ENCODE results near the gene ACTL9. TPM values are rescaled to one million over a fixed set of nuclear protein-coding genes. Genes with fewer than 3 reads are reported as not detected.
A peak's percentile ranks its signal among the peaks of the same experiment; 100 is the strongest.

ACTL9 gene
- total RNA-seq, 4 donors from 2014 or later, result not detected

DNA sequence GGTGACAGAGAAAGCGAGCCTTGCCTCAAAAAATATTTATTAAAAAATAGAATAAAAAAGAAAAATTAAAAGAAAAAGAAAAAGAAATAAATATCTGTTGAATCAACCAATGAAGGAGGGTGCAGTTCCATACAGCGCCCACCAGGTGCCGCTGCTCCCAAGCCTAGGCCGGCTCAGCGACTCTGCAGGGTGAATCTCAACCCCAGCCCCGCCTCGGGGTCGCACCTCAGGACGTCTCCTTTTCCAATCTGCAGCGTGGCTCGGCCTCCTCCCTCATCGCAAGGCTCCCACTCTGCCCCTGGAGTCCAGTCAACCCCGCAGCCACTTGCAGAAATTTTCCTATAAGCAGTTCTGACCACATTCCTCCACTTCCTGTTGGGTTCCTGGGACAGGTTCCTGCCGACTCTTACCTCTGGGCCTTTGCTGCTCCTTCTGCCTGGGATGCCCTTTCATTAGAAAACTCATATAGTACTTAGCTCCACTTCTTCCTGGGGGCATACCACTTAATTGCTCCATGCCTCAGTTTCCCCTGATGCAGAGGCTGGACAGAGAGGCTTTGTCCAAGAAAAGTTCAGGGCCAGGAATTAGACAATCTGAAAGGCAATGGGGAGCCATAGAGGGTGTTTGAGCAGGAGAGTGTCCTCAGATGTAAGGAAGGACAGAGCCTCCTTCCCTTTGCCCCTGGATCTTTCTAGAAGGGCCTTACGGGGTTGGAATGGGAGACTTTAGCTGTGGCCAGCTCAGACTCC, 43.8 kb downstream of the ACTL9 start:
- WGBS, result 6% methylated on average over 15 of the region's 15 CpGs
- H3K27ac ChIP-seq (replicated peaks in 1 of 4), result no peak overlapping the region

GRCh38 chr19:8648240-8648639, 50.4 kb downstream of the ACTL9 start:
- no peak for DNase-seq (ENCODE audit: extremely low spot score)
- H3K9me3 ChIP-seq, result no peaks in the 10 kb centered on the region
- H3K4me1 ChIP-seq, result no peaks in the 10 kb centered on the region
- TF ChIP-seq EP300 (IDR thresholded peaks at IDR 0.05) (no peak), POLR2AphosphoS5 (IDR thresholded peaks at IDR 0.05) (no peak), POLR2A (IDR thresholded peaks at IDR 0.05; ENCODE audit: low read depth) (no peak)
- TF ChIP-seq, protein P1, sequence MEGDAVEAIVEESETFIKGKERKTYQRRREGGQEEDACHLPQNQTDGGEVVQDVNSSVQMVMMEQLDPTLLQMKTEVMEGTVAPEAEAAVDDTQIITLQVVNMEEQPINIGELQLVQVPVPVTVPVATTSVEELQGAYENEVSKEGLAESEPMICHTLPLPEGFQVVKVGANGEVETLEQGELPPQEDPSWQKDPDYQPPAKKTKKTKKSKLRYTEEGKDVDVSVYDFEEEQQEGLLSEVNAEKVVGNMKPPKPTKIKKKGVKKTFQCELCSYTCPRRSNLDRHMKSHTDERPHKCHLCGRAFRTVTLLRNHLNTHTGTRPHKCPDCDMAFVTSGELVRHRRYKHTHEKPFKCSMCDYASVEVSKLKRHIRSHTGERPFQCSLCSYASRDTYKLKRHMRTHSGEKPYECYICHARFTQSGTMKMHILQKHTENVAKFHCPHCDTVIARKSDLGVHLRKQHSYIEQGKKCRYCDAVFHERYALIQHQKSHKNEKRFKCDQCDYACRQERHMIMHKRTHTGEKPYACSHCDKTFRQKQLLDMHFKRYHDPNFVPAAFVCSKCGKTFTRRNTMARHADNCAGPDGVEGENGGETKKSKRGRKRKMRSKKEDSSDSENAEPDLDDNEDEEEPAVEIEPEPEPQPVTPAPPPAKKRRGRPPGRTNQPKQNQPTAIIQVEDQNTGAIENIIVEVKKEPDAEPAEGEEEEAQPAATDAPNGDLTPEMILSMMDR (IDR thresholded peaks at IDR 0.05), result no peak
- 55% methylated on average over 6 of the region's 6 CpGs for WGBS
- H3K27ac ChIP-seq (replicated peaks in 1 of 4), result no peak overlapping the region
- no peaks in the 10 kb centered on the region for H3K36me3 ChIP-seq
- no peak overlapping the region for H3K4me3 ChIP-seq
- peaks cover 0 to 39% (median 0%) of the 10 kb centered on the region in 4 donors for H3K27me3 ChIP-seq
- intact Hi-C loops (cut with DNase I), result no loop called here

More for the DNA sequence above, 43.8 kb downstream of the ACTL9 start:
- intact Hi-C loops (cut with DNase I), result loop anchor here (2.0 kb wide), 1 partner anchor 422 kb away; no protein-coding TSS in a partner anchor
- peaks cover 5 to 8% (median 7%) of the 10 kb centered on the region in 4 donors for H3K4me1 ChIP-seq
- peaks cover 0 to 49% (median 0%) of the 10 kb centered on the region in 4 donors for H3K27me3 ChIP-seq
- no peaks in the 10 kb centered on the region for H3K36me3 ChIP-seq
- no peak for DNase-seq (ENCODE audit: extremely low spot score)
- no peak for TF ChIP-seq EP300 (IDR thresholded peaks at IDR 0.05)
- TF ChIP-seq, protein P1 (IDR thresholded peaks at IDR 0.05), result peak; percentile 95 to 99 (median 98)
- no peak for TF ChIP-seq POLR2AphosphoS5 (IDR thresholded peaks at IDR 0.05)
- TF ChIP-seq POLR2A (IDR thresholded peaks at IDR 0.05; ENCODE audit: low read depth), result no peak
- H3K4me3 ChIP-seq, result peak overlapping the region in 2 of 4 donors; percentile 16 to 41
- H3K9me3 ChIP-seq, result no peaks in the 10 kb centered on the region

Other genes with a start within 250 kb of the ACTL9 start
- 1 to 10 TPM in 1 of 4 donors, under 1 TPM in 3; 0.26 to 1.3 (median 0.55) TPM for gene PRAM1, start 196.2 kb downstream of the ACTL9 start, total RNA-seq
- 10 to 100 TPM; 11.3 to 24.5 (median 17.1) TPM for gene ZNF414, start 184.6 kb downstream of the ACTL9 start, total RNA-seq
- gene MYO1F, start 121.4 kb downstream of the ACTL9 start, total RNA-seq, result 10 to 100 TPM in 2 of 4 donors, 1 to 10 TPM in 2; 7.2 to 21.2 (median 13.3) TPM
- 10 to 100 TPM; 13.1 to 25.7 (median 20.3) TPM for gene ADAMTS10, start 88.1 kb downstream of the ACTL9 start, total RNA-seq
- not detected for gene NFILZ, start 68.2 kb downstream of the ACTL9 start, total RNA-seq
- not detected for gene OR2Z1, start 22.8 kb upstream of the ACTL9 start, total RNA-seq
- gene ZNF558, start 133.5 kb upstream of the ACTL9 start, total RNA-seq, result 10 to 100 TPM; 32.8 to 59.2 (median 46.5) TPM
- not detected for gene MBD3L1, start 133.6 kb upstream of the ACTL9 start, total RNA-seq